HepG2 (cell line): Measurements from ENCODE around the gene THADA. TPM values are rescaled to one million over a fixed set of nuclear protein-coding genes. Genes with fewer than 3 reads are reported as not detected.

Source experiments
- ATF6 ChIP-seq: sonication (generic); formaldehyde crosslinking; conservative IDR thresholded peaks from 2 replicates; pipeline ENCODE4 v1.4.0; 2020; ENCODE audit warnings: missing genetic modification reagents
- GATA4 ChIP-seq: sonication (generic); IDR thresholded peaks from 2 replicates; pipeline ENCODE4 v1.6.1; 2016; ENCODE audit warnings: antibody characterized with exemption, low read depth, borderline replicate concordance
- GMEB1 ChIP-seq: sonication (generic); formaldehyde crosslinking; IDR thresholded peaks from 2 replicates; pipeline ENCODE4 v1.5.1; 2020; ENCODE audit warnings: missing genetic modification reagents, mild to moderate bottlenecking, borderline replicate concordance
- KDM5A ChIP-seq: fragments of 200-600 bp; sonication (generic); IDR thresholded peaks from 2 replicates; pipeline ENCODE4 v1.7.0; 2018; ENCODE audit warnings: antibody characterized with exemption, mild to moderate bottlenecking, low read length, borderline replicate concordance
- TFAP4 ChIP-seq: sonication (generic); IDR thresholded peaks from 2 replicates; pipeline ENCODE4 v1.6.1; 2016; ENCODE audit warnings: low read depth, borderline replicate concordance
- ZNF260 ChIP-seq: sonication (generic); formaldehyde crosslinking; IDR thresholded peaks from 2 replicates; pipeline ENCODE4 v1.4.0; 2020; ENCODE audit warnings: missing genetic modification reagents, low read depth, mild to moderate bottlenecking, borderline replicate concordance
- ZNF605 ChIP-seq: sonication (generic); formaldehyde crosslinking; IDR thresholded peaks from 2 replicates; pipeline ENCODE4 v1.8.0; 2022; ENCODE audit warnings: mild to moderate bottlenecking, missing genetic modification reagents
- polyA plus RNA-seq, 8 experiments: library from polyadenylated mRNA; depleted of rRNA in 3 of 8; stranded (reverse) in 7 of 8; unstranded in 1 of 8; fragments of >200 nt; fragmentation: Illumina TruSeq in 4 of 8; extraction: Trizol in 4 of 8; gene quantifications; 2 replicates each; pipeline versions ENCODE4 v1.2.1 to v1.2.3, GENCODE V29; 2011 to 2016; ENCODE audit warnings: low read depth in 4 of 8, missing spikeins in 1 of 8, mixed read lengths in 1 of 8; ENCODE audit not compliant: insufficient read depth in 1 of 8
- total RNA-seq, 5 experiments: library from RNA; depleted of rRNA; stranded (reverse); fragments of >200 nt; fragmentation: Illumina TruSeq; extraction: Trizol; gene quantifications; 2 replicates each; pipeline ENCODE4 v1.2.3, GENCODE V29; 2016; ENCODE audit warnings: low read depth in 1 of 5
- TF ChIP-seq, protein P1 (sequence below): sonication (generic); formaldehyde crosslinking; conservative IDR thresholded peaks from 2 replicates; pipeline ENCODE4 v1.4.0; 2020; ENCODE audit warnings: mild to moderate bottlenecking, missing genetic modification reagents, moderate library complexity
- TF ChIP-seq, protein P2 (sequence below): sonication (generic); formaldehyde crosslinking; IDR thresholded peaks from 2 replicates; pipeline ENCODE4 v1.4.0; 2020; ENCODE audit warnings: mild to moderate bottlenecking, missing genetic modification reagents

Gene THADA
- total and polyA plus RNA-seq, 2 of the 13 experiments (the other 11 are each of a cell fraction or from before 2014, with no cell fraction given): 12.7 to 21.7 TPM

GRCh38 chr2:43331422-43331821, 264.4 kb downstream of the THADA start (continued):
- no peak for TF ChIP-seq ATF6 (CRISPR knock-in tag)
- no peak for TF ChIP-seq GATA4
- TF ChIP-seq KDM5A: no peak
- TF ChIP-seq, protein P1, sequence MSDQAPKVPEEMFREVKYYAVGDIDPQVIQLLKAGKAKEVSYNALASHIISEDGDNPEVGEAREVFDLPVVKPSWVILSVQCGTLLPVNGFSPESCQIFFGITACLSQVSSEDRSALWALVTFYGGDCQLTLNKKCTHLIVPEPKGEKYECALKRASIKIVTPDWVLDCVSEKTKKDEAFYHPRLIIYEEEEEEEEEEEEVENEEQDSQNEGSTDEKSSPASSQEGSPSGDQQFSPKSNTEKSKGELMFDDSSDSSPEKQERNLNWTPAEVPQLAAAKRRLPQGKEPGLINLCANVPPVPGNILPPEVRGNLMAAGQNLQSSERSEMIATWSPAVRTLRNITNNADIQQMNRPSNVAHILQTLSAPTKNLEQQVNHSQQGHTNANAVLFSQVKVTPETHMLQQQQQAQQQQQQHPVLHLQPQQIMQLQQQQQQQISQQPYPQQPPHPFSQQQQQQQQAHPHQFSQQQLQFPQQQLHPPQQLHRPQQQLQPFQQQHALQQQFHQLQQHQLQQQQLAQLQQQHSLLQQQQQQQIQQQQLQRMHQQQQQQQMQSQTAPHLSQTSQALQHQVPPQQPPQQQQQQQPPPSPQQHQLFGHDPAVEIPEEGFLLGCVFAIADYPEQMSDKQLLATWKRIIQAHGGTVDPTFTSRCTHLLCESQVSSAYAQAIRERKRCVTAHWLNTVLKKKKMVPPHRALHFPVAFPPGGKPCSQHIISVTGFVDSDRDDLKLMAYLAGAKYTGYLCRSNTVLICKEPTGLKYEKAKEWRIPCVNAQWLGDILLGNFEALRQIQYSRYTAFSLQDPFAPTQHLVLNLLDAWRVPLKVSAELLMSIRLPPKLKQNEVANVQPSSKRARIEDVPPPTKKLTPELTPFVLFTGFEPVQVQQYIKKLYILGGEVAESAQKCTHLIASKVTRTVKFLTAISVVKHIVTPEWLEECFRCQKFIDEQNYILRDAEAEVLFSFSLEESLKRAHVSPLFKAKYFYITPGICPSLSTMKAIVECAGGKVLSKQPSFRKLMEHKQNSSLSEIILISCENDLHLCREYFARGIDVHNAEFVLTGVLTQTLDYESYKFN (CRISPR knock-in tag): no peak
- TF ChIP-seq, protein P2, sequence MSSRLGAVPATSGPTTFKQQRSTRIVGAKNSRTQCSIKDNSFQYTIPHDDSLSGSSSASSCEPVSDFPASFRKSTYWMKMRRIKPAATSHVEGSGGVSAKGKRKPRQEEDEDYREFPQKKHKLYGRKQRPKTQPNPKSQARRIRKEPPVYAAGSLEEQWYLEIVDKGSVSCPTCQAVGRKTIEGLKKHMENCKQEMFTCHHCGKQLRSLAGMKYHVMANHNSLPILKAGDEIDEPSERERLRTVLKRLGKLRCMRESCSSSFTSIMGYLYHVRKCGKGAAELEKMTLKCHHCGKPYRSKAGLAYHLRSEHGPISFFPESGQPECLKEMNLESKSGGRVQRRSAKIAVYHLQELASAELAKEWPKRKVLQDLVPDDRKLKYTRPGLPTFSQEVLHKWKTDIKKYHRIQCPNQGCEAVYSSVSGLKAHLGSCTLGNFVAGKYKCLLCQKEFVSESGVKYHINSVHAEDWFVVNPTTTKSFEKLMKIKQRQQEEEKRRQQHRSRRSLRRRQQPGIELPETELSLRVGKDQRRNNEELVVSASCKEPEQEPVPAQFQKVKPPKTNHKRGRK (CRISPR knock-in tag): no peak
- TF ChIP-seq ZNF605 (CRISPR knock-in tag): no peak
- no peak for TF ChIP-seq TFAP4
- TF ChIP-seq ZNF260 (CRISPR knock-in tag): no peak
- TF ChIP-seq GMEB1 (CRISPR knock-in tag): no peak
